K562 (cell line): ENCODE results near the gene HSPA1L. TPM values are rescaled to one million over a fixed set of nuclear protein-coding genes. Genes with fewer than 3 reads are reported as not detected.

ENCODE experiments used
- GTF2F1 ChIP-seq: IDR thresholded peaks from 2 replicates; pipeline ENCODE4 v1.6.1; 2011; ENCODE audit warnings: low read depth, low read length, improper control_type of control experiment
- KAT7 ChIP-seq: sonication (generic); formaldehyde crosslinking; IDR thresholded peaks from 2 replicates; pipeline ENCODE4 v1.8.0; 2022; ENCODE audit warnings: missing genetic modification reagents, mild to moderate bottlenecking, borderline replicate concordance
- LCOR ChIP-seq: sonication (generic); formaldehyde crosslinking; IDR thresholded peaks from 2 replicates; pipeline ENCODE4 v1.8.0; 2022; ENCODE audit warnings: mild to moderate bottlenecking, missing genetic modification reagents
- STAT5A ChIP-seq: IDR thresholded peaks from 2 replicates; pipeline ENCODE4 v1.6.1; 2012; ENCODE audit warnings: low read length, inconsistent platforms, borderline replicate concordance
- TCF7L2 ChIP-seq: fragments of 150-350 bp; IDR thresholded peaks from 2 replicates; pipeline ENCODE4 v1.6.1; 2016; ENCODE audit warnings: low read depth, mild to moderate bottlenecking, low read length, moderate library complexity
- TRIM28 ChIP-seq: fragments of 450-650 bp; IDR thresholded peaks from 2 replicates; pipeline ENCODE4 v1.6.1; 2017
- XRCC4 ChIP-seq: IDR thresholded peaks from one replicate; pipeline ENCODE4 v1.6.1; 2011; ENCODE audit not compliant: insufficient read depth, insufficient read length; ENCODE audit errors: extremely low read depth
- ZNF644 ChIP-seq: fragments of 200-800 bp; sonication (Bioruptor generic); IDR thresholded peaks from 2 replicates; pipeline ENCODE4 v1.6.1; 2016; ENCODE audit warnings: low read depth, missing genetic modification characterization, missing compliant biosample characterization
- polyA plus RNA-seq, 8 experiments: library from polyadenylated mRNA; depleted of rRNA in 4 of 8; stranded (reverse) in 5 of 8; unstranded in 3 of 8; fragments of >200 nt; fragmentation: Nextera tagmentation in 2 of 8; fragmentation: Illumina TruSeq in 1 of 8; extraction: Ambion mirVana in 2 of 8; extraction: Trizol in 1 of 8; gene quantifications; 2 replicates each; pipeline versions ENCODE4 v1.2.1 to v1.2.3, GENCODE V29; 2011 to 2014; ENCODE audit warnings: inconsistent platforms in 1 of 8, missing spikeins in 1 of 8
- total RNA-seq, 7 experiments: library from RNA; depleted of rRNA in 6 of 7; stranded (reverse); fragments of >200 nt in 6 of 7; fragmentation: Illumina TruSeq in 2 of 7; extraction: Trizol in 2 of 7; gene quantifications; 2 replicates each; pipeline versions ENCODE4 v1.2.1 to v1.2.3, GENCODE V29; 2011 to 2021; ENCODE audit warnings: low replicate concordance in 1 of 7
- TF ChIP-seq, protein P1 (sequence below): fragments of 250-450 bp; sonication (Bioruptor Pico); IDR thresholded peaks from 2 replicates; pipeline ENCODE4 v1.9.0; 2021; ENCODE audit warnings: mild to moderate bottlenecking, inconsistent platforms
- TF ChIP-seq, protein P2 (sequence below), 2 experiments: fragments of 450-650 bp; IDR thresholded peaks; 2 replicates each; pipeline ENCODE4 v1.6.1; 2016
- TF ChIP-seq, protein P3 (sequence below): sonication (generic); formaldehyde crosslinking; IDR thresholded peaks from 2 replicates; pipeline ENCODE4 v1.8.0; 2023; ENCODE audit warnings: missing genetic modification reagents, mild to moderate bottlenecking, borderline replicate concordance
- TF ChIP-seq, protein P4 (sequence below): sonication (generic); formaldehyde crosslinking; IDR thresholded peaks from 2 replicates; pipeline ENCODE4 v1.8.0; 2022; ENCODE audit warnings: mild to moderate bottlenecking, missing genetic modification reagents, borderline replicate concordance
- TF ChIP-seq, protein P5 (sequence below), 2 experiments: IDR thresholded peaks in 1 of 2; conservative IDR thresholded peaks in 1 of 2; 2 replicates each; pipeline ENCODE4 v1.6.1; 2016; ENCODE audit warnings: low read depth in 2 of 2, mild to moderate bottlenecking in 1 of 2, missing compliant biosample characterization in 1 of 2, missing genetic modification characterization in 1 of 2, moderate library complexity in 1 of 2

The HSPA1L gene
- total and polyA plus RNA-seq, 9 of the 15 experiments (the other 6 are each of a cell fraction or from before 2014, with no cell fraction given) = 0.14 to 2.1 (median 1.3) TPM

DNA sequence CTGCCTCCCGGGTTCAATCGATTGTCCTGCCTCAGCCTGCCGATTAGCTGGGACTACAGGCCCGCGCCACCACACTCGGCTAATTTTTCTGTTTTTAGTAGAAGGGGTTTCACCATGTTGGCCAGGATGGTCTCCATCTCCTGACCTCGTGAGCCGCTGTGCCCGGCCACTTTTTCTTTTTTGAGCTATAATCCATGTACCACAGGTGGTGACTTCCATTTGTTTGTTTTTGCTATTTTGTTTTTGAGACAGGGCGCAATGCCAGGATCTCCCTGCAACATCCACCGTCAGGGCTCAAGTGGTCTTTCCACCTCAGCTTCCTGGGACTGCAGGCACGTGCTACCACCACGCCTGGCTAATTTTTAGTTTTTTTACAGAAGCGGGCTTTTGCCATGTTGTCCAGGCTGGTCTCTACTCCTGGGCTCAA, 21.0 kb upstream of the HSPA1L start (continued):
- TF ChIP-seq, protein P1, sequence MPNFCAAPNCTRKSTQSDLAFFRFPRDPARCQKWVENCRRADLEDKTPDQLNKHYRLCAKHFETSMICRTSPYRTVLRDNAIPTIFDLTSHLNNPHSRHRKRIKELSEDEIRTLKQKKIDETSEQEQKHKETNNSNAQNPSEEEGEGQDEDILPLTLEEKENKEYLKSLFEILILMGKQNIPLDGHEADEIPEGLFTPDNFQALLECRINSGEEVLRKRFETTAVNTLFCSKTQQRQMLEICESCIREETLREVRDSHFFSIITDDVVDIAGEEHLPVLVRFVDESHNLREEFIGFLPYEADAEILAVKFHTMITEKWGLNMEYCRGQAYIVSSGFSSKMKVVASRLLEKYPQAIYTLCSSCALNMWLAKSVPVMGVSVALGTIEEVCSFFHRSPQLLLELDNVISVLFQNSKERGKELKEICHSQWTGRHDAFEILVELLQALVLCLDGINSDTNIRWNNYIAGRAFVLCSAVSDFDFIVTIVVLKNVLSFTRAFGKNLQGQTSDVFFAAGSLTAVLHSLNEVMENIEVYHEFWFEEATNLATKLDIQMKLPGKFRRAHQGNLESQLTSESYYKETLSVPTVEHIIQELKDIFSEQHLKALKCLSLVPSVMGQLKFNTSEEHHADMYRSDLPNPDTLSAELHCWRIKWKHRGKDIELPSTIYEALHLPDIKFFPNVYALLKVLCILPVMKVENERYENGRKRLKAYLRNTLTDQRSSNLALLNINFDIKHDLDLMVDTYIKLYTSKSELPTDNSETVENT (CRISPR knock-in tag) = no peak
- TF ChIP-seq, protein P2, sequence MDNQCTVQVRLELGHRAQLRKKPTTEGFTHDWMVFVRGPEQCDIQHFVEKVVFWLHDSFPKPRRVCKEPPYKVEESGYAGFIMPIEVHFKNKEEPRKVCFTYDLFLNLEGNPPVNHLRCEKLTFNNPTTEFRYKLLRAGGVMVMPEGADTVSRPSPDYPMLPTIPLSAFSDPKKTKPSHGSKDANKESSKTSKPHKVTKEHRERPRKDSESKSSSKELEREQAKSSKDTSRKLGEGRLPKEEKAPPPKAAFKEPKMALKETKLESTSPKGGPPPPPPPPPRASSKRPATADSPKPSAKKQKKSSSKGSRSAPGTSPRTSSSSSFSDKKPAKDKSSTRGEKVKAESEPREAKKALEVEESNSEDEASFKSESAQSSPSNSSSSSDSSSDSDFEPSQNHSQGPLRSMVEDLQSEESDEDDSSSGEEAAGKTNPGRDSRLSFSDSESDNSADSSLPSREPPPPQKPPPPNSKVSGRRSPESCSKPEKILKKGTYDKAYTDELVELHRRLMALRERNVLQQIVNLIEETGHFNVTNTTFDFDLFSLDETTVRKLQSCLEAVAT (IDR thresholded peaks at IDR 0.05) = peak in 1 of 2 experiments; percentile 7; a peak in 2 of 4 replicates
- TF ChIP-seq, protein P3, sequence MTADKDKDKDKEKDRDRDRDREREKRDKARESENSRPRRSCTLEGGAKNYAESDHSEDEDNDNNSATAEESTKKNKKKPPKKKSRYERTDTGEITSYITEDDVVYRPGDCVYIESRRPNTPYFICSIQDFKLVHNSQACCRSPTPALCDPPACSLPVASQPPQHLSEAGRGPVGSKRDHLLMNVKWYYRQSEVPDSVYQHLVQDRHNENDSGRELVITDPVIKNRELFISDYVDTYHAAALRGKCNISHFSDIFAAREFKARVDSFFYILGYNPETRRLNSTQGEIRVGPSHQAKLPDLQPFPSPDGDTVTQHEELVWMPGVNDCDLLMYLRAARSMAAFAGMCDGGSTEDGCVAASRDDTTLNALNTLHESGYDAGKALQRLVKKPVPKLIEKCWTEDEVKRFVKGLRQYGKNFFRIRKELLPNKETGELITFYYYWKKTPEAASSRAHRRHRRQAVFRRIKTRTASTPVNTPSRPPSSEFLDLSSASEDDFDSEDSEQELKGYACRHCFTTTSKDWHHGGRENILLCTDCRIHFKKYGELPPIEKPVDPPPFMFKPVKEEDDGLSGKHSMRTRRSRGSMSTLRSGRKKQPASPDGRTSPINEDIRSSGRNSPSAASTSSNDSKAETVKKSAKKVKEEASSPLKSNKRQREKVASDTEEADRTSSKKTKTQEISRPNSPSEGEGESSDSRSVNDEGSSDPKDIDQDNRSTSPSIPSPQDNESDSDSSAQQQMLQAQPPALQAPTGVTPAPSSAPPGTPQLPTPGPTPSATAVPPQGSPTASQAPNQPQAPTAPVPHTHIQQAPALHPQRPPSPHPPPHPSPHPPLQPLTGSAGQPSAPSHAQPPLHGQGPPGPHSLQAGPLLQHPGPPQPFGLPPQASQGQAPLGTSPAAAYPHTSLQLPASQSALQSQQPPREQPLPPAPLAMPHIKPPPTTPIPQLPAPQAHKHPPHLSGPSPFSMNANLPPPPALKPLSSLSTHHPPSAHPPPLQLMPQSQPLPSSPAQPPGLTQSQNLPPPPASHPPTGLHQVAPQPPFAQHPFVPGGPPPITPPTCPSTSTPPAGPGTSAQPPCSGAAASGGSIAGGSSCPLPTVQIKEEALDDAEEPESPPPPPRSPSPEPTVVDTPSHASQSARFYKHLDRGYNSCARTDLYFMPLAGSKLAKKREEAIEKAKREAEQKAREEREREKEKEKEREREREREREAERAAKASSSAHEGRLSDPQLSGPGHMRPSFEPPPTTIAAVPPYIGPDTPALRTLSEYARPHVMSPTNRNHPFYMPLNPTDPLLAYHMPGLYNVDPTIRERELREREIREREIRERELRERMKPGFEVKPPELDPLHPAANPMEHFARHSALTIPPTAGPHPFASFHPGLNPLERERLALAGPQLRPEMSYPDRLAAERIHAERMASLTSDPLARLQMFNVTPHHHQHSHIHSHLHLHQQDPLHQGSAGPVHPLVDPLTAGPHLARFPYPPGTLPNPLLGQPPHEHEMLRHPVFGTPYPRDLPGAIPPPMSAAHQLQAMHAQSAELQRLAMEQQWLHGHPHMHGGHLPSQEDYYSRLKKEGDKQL (CRISPR knock-in tag) = no peak
- no peak for TF ChIP-seq KAT7 (CRISPR knock-in tag)
- no peak for TF ChIP-seq GTF2F1
- TF ChIP-seq STAT5A = no peak
- TF ChIP-seq LCOR (CRISPR knock-in tag) = no peak
- TF ChIP-seq, protein P4, sequence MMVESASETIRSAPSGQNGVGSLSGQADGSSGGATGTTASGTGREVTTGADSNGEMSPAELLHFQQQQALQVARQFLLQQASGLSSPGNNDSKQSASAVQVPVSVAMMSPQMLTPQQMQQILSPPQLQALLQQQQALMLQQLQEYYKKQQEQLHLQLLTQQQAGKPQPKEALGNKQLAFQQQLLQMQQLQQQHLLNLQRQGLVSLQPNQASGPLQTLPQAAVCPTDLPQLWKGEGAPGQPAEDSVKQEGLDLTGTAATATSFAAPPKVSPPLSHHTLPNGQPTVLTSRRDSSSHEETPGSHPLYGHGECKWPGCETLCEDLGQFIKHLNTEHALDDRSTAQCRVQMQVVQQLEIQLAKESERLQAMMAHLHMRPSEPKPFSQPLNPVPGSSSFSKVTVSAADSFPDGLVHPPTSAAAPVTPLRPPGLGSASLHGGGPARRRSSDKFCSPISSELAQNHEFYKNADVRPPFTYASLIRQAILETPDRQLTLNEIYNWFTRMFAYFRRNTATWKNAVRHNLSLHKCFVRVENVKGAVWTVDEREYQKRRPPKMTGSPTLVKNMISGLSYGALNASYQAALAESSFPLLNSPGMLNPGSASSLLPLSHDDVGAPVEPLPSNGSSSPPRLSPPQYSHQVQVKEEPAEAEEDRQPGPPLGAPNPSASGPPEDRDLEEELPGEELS (CRISPR knock-in tag) = no peak
- TF ChIP-seq, protein P5, sequence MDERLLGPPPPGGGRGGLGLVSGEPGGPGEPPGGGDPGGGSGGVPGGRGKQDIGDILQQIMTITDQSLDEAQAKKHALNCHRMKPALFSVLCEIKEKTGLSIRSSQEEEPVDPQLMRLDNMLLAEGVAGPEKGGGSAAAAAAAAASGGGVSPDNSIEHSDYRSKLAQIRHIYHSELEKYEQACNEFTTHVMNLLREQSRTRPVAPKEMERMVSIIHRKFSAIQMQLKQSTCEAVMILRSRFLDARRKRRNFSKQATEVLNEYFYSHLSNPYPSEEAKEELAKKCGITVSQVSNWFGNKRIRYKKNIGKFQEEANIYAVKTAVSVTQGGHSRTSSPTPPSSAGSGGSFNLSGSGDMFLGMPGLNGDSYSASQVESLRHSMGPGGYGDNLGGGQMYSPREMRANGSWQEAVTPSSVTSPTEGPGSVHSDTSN (CRISPR knock-in tag; IDR thresholded peaks at IDR 0.05; ENCODE audit: low read depth) = no peak
- TF ChIP-seq, protein P5 (tag; conservative IDR thresholded peaks at IDR 0.05; ENCODE audit: low read depth) = no peak
- no peak for TF ChIP-seq ZNF644 (tag)
- no peak for TF ChIP-seq TRIM28
- no peak for TF ChIP-seq TCF7L2
- TF ChIP-seq XRCC4 = no peak
